Uterus (tissue), 2 donors: Measurements from ENCODE around the gene AKAP10.

Experiments used
- POLR2A ChIP-seq, 2 donors: fragments of 450-650 bp; IDR thresholded peaks; one replicate each; pipeline ENCODE4 v1.6.1; 2016; ENCODE audit warnings: antibody characterized with exemption in 2 of 2, mild to moderate bottlenecking in 1 of 2, moderate library complexity in 1 of 2
- TF ChIP-seq, protein P1 (sequence below), 4 experiments: fragments of 200-600 bp in 2 of 4; fragments of 450-650 bp in 2 of 4; sonication (generic) in 2 of 4; IDR thresholded peaks; one replicate each; pipeline ENCODE4 v1.5.1; 2016 to 2019; ENCODE audit warnings: antibody characterized with exemption in 4 of 4, mild to moderate bottlenecking in 2 of 4, moderate library complexity in 1 of 4

DNA sequence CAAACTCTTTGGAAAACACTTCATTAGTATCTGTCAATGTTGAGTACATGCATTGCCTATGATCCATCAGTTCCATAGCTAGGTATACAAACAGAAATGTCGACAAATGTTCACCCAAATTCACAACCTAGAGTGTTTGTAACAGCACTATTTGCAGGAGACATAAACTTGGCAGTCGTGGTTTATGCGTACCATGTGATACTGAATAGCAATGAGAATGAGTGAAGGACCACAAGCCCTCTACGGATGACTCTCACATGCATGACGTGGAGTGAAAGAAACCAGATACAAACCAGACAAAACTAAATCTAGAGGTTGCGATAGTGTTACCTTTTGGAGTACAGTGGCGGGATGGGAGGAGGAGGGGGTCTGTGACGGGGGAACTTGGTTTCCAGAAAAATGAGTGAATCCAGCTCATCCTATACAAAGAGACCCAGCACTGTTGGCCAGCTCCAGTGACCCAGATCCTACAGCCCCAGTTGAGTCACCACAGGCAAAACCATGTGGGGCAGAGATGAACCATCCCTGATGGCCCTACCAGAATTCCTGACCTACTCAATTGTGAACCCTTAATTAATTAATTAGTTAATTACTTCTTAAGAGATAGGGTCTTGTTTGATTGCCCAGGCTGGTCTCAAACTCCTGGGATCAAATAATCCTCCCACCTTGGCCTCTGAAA is 94.0 kb downstream of the AKAP10 start:
- TF ChIP-seq, protein P1, sequence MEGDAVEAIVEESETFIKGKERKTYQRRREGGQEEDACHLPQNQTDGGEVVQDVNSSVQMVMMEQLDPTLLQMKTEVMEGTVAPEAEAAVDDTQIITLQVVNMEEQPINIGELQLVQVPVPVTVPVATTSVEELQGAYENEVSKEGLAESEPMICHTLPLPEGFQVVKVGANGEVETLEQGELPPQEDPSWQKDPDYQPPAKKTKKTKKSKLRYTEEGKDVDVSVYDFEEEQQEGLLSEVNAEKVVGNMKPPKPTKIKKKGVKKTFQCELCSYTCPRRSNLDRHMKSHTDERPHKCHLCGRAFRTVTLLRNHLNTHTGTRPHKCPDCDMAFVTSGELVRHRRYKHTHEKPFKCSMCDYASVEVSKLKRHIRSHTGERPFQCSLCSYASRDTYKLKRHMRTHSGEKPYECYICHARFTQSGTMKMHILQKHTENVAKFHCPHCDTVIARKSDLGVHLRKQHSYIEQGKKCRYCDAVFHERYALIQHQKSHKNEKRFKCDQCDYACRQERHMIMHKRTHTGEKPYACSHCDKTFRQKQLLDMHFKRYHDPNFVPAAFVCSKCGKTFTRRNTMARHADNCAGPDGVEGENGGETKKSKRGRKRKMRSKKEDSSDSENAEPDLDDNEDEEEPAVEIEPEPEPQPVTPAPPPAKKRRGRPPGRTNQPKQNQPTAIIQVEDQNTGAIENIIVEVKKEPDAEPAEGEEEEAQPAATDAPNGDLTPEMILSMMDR (IDR thresholded peaks at IDR 0.05) = no peak
- no peak for TF ChIP-seq POLR2A (IDR thresholded peaks at IDR 0.05)
